Calu3 (cell line): ENCODE data around the gene BEX4. TPM values are rescaled to one million over a fixed set of nuclear protein-coding genes. Genes with fewer than 3 reads are reported as not detected.
A peak's percentile ranks its signal among the peaks of the same experiment; 100 is the strongest.
"Not testable (repeated sequence)": the region's sequence is repeated elsewhere in the genome, so short reads cannot be mapped to it uniquely, and the experiment has no call there.

Experiments
- Bru-seq: library from RNA; stranded (reverse); fragments of 400-500 nt; gene quantifications from one replicate; lab custom pipeline; 2021; lab: Mats Ljungman, UMichigan
- BruChase-seq, 2 experiments: library from RNA; stranded (reverse); fragments of 400-500 nt; gene quantifications; one replicate each; lab custom pipeline; 2021; lab: Mats Ljungman, UMichigan
- BruUV-seq: library from RNA; stranded (reverse); fragments of 400-500 nt; replicated peaks from 2 replicates; lab custom pipeline; 2021; lab: Mats Ljungman, UMichigan
- CTCF ChIA-PET: fragments of 300-600 bp; sonication (Branson Sonifier 250); formaldehyde crosslinking; loops from one replicate; lab custom pipeline; 2022; ENCODE audit warnings: antibody characterized with exemption; lab: Charles Lee
- DNase-seq: peaks from one replicate; pipeline ENCODE4 v3.0.0; 2022
- H3K27ac Mint-ChIP-seq: one replicate; pipeline ENCODE4 v1.8.0; 2022; ENCODE audit warnings: mixed read lengths; ENCODE audit not compliant: unreplicated experiment
- H3K27me3 Mint-ChIP-seq: one replicate; pipeline ENCODE4 v1.8.0; 2022; ENCODE audit warnings: mixed read lengths; ENCODE audit not compliant: unreplicated experiment
- H3K36me3 Mint-ChIP-seq: one replicate; pipeline ENCODE4 v1.8.0; 2022; ENCODE audit warnings: mild to moderate bottlenecking, moderate library complexity, mixed read lengths; ENCODE audit not compliant: insufficient read depth, unreplicated experiment
- H3K4me1 Mint-ChIP-seq: one replicate; pipeline ENCODE4 v1.8.0; 2022; ENCODE audit warnings: mild to moderate bottlenecking, low read depth, mixed read lengths; ENCODE audit not compliant: unreplicated experiment
- H3K4me3 Mint-ChIP-seq: one replicate; pipeline ENCODE4 v1.8.0; 2022; ENCODE audit warnings: mild to moderate bottlenecking, low read depth, moderate library complexity, mixed read lengths; ENCODE audit not compliant: unreplicated experiment
- H3K9me3 Mint-ChIP-seq: one replicate; pipeline ENCODE4 v1.8.0; 2022; ENCODE audit warnings: low read depth, mixed read lengths; ENCODE audit not compliant: unreplicated experiment
- CTCF ChIP-seq: fragments of 200-600 bp; IDR thresholded peaks from one replicate; pipeline ENCODE4 v1.8.0; 2022; ENCODE audit warnings: antibody characterized with exemption; ENCODE audit not compliant: unreplicated experiment
- intact Hi-C: fragments of 100-400 bp; cut with micrococcal nuclease; formaldehyde crosslinking; loops from one replicate; pipeline ENCODE4 v1.10.0; 2022; ENCODE audit not compliant: unreplicated experiment
- long read RNA-seq: library from polyadenylated mRNA; stranded (forward); transcript quantifications from one replicate; pipeline ENCODE4 v2.0.0, GENCODE V29; 2022
- total RNA-seq: library from RNA; stranded (reverse); gene quantifications from 2 replicates; pipeline ENCODE4 v1.2.3, GENCODE V29; 2022

Gene BEX4
- total RNA-seq, result not detected in 2 replicates
- not detected for Bru-seq, nascent RNA
- BruChase-seq, experiment 1, labeled RNA remaining after a 6-hour chase, result not detected
- not detected for BruChase-seq, experiment 2, labeled RNA remaining after a 2-hour chase
- long read RNA-seq, result 0 reads

- no peak for TF ChIP-seq CTCF
- CTCF ChIA-PET, result no interaction called here
These were observed at the start of gene BEX4 for GRCh38 chrX:103214870-103215424. BEX4 (plus strand) TSS chrX:103215108; CDS start chrX:103216154, 1,046 bp downstream.

GRCh38 chrX:103170216-103170615, 44.7 kb upstream of the BEX4 start:
- no TSS peak for BruUV-seq
- CTCF ChIA-PET, result no interaction called here

More at GRCh38 chrX:103214870-103215424, at the start of gene BEX4:
- H3K27ac Mint-ChIP-seq, result no peak within 1 kb of the TSS
- H3K4me3 Mint-ChIP-seq, result no peak within 1 kb of the TSS
- no peaks in the 10 kb centered on the region for H3K36me3 Mint-ChIP-seq
- intact Hi-C loops, result loop anchor here (5.0 kb wide), 1 partner anchor 127 kb away; no protein-coding TSS in a partner anchor
- H3K9me3 Mint-ChIP-seq, result no peaks in the 10 kb centered on the region
- DNase-seq, result peak; percentile 2
- peaks cover 15% of the 10 kb centered on the region for H3K27me3 Mint-ChIP-seq
- no peaks in the 10 kb centered on the region for H3K4me1 Mint-ChIP-seq
- no TSS peak for BruUV-seq

GRCh38 chrX:103171353-103171752, 43.6 kb upstream of the BEX4 start:
- no peak for TF ChIP-seq CTCF
- no peak for DNase-seq
- CTCF ChIA-PET, result no interaction called here
- Mint-ChIP-seq H3K27me3 (peaks cover 23% of the 10 kb centered on the region), H3K9me3 (no peaks in the 10 kb centered on the region), H3K36me3 (no peaks in the 10 kb centered on the region), H3K27ac (no peak overlapping the region), H3K4me3 (no peak overlapping the region), H3K4me1 (peaks cover 5% of the 10 kb centered on the region)
- no TSS peak for BruUV-seq
- intact Hi-C loops, result no loop called here

More at GRCh38 chrX:103170216-103170615, 44.7 kb upstream of the BEX4 start:
- Mint-ChIP-seq H3K27me3 (peaks cover 23% of the 10 kb centered on the region), H3K4me1 (no peaks in the 10 kb centered on the region), H3K36me3 (no peaks in the 10 kb centered on the region), H3K4me3 (no peak overlapping the region), H3K9me3 (no peaks in the 10 kb centered on the region), H3K27ac (no peak overlapping the region)
- intact Hi-C loops, result no loop called here
- no peak for TF ChIP-seq CTCF
- no peak for DNase-seq

- H3K4me3 Mint-ChIP-seq, intact Hi-C loops, H3K27ac Mint-ChIP-seq, DNase-seq, H3K4me1 Mint-ChIP-seq, H3K9me3 Mint-ChIP-seq, BruUV-seq, H3K36me3 Mint-ChIP-seq: not testable (repeated sequence)
- H3K27me3 Mint-ChIP-seq, result peaks cover 32% of the 10 kb centered on the region
- CTCF ChIA-PET, result interaction anchor here (2.4 kb wide), 1 partner anchor 224 kb away, joined by 19 read pairs; no protein-coding TSS in a partner anchor
These were observed 39.7 kb upstream of the BEX4 start for GRCh38 chrX:103175256-103175655.
